Hepatic stellate cell (primary cell): ENCODE measurements around the gene ZNF587B.
"Not testable (repeated sequence)": the region's sequence is repeated elsewhere in the genome, so short reads cannot be mapped to it uniquely, and the experiment has no call there.

Experiments
- DNase-seq: peaks from one replicate; pipeline ENCODE4 v3.0.0; 2011; ENCODE audit warnings: low spot score

The ZNF587B gene

DNA sequence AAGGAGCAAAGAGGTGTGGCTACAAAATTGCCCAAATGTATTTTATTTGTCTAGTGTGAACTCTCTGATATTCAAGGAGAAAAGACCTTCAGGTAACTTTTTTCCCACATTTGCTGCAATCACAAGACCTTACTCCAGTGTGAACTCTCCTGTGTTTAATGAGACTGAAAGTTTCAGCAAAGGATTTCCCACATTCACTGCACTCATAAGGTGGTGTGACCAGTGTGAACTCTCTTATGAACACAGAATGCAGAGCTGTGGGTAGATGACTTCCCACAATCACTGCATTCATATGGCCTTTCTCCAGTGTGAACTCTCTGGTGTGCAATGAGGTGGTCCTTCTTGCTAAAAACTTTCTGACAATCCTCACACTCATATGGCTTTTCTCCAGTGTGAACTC is 42.4 kb downstream of the ZNF587B start:
- DNase-seq, result no peak

DNA sequence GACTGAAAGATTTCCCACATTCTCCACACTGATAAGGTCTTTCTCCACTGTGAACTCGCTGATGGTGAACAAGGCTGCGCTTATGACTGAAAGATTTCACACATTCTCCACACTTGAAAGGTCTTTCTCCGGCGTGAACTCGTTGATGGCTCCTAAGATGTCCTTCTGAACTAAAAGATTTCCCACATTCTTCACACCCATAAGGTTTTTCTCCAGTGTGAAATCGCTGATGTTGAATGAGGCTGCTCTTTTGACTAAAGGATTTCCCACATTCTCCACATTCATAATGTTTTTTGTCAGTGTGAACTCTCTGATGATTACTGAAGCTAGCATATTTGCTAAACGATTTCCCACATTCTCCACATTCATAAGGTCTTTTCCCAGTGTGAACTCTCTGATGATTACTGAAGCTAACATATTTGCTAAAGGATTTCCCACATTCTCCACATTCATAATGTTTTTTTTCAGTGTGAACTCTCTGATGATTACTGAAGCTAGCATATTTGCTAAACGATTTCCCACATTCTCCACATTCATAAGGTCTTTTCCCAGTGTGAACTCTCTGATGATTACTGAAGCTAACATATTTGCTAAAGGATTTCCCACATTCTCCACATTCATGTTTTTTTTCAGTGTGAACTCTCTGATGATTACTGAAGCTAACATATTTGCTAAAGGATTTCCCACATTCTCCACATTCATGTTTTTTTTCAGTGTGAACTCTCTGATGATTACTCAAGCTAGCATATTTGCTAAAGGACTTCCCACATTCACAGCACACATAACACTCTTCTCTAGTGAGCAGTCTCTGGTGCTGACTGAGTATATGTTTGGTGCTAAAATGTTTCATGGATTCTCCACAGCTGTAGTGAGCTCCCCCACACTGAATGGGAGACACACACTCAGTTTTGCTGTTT is 44.0 kb downstream of the ZNF587B start:
- not testable (repeated sequence) for DNase-seq

DNA sequence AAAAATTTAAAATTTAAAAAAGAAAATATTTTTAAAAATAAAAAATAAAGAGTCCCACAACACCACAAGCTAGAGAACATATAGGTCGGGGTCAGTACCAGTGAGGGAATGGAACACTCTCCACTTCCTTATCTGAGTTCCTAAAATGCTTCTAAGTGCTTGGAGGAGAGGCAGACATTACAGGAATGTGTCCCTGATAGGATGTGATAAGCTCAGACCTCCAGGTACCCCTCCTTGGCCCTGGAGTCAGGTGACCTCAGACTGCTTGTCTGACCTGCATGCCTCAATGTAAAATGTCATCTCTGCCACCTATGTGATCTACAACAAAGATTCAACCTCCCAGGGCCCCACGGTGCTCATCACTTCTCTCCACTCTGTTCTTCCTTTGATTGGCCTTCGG is 55.9 kb downstream of the ZNF587B start:
- DNase-seq, result no peak

DNA sequence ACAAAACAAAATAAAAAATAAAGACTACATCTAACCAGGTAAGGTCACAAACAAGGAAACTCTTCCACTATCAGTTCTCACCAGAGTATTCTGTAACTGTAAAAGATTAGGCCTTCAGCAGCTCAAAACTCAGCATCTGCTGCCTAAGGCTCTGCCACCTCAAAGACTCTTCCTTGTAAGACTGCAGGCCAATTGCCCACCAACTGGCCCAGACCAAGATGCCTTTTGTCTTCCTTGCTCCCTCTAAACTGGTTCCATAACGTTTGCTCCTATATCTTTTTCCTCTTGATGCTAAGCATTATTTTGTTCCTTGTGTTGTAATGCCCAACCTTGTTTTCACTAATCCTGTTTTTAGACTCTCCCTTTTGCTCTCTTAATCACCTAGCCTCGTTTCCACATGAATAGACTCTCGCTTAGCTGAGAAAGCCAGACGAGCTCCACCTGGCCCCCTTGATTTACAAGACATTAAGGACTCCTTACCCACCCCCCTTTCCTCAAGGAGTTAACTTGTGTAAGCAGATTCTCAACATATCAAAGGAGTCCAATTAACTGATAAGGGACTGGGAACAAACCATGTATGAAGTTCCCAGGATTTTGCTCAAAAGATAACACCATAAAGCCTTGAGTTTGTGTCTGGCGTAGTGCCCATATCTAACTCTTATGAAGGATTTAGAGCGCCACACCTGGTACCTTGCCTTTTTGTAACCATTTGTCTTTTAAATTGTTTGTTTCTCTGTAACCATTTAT is 57.3 kb downstream of the ZNF587B start:
- no peak for DNase-seq

DNA sequence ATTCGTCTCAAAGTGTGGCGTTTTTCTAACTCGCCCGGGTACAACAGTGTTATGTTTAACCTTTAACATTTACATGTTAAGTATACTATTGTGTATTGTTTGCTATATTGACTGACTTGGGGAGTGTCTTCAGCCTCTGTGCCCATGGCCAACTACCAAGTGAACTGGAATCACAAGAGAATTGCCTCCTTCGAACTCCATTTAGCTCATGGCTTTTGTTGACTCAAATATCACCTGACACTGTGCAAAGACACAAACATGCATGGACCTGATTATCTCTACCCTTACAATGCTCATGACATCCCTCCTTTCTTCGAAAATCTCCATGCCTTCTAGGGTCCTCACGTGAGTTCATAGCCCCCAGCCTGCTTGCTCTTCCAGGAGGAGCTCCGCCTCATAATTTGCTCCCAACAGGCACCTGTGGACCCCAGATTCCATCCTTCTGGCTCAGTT is 58.0 kb downstream of the ZNF587B start:
- peak; percentile 12 for DNase-seq

DNA sequence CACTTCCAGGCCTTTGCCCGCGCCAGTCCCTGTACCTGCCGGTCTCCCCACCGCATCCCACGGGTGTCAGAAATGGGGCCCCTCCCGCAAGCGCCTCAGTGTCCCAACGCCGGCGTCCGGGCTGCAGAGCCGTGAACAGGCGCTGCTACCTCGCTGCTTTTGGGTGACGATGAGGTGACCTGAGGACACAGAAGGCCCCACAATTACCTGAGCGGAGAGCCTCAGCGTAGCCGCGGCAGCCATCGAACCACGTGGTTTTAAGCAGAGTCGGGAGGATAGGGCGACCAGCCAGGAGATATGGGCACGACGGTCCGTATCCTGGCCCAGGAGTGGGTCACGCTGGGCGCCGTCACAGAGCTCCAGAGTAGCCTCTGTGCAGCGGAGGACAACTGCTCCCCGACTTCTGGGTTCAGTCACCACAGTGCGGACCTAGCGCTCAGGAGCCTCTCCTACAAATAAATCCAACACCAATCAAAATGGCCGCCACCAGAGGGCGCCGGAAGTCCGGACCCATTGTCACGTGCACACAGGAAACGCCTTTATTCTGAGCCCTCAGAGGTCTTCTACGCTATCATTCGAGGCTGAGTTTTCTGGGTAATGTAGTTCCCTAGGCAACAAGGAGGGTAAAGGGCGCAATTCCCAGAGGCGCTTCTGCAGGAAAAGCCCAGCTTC is 58.6 kb downstream of the ZNF587B start, which contains the start of gene ZNF814:
Gene ZNF814 (minus strand): TSS at position 478 of the 672 bp plus-strand sequence. CDS start 235 bp downstream, at position 243.
- DNase-seq, result peak; percentile 80

DNA sequence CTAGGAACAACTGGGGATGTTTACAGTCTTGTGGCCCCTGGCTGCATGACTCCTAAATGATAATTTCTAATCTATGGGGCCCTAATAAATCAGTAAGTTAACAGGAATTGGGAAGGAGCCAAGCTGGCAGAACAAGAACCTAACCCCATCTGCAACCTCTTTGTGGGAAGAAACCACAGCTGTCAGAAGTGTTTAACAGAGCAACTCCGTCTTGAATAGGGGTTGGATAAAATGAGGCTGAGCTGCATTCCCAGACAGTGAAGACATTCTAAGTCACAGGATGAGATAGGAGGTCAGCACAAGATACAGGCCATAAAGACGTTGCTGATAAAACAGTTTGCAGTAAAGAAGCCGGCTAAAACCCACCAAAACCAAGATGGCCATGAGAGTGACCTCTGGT is 60.6 kb downstream of the ZNF587B start:
- peak; percentile 9 for DNase-seq
